A549 (cell line): ENCODE results near the gene XIRP1. TPM values are rescaled to one million over a fixed set of nuclear protein-coding genes. Genes with fewer than 3 reads are reported as not detected.

ENCODE experiments used
- ATAC-seq, 2 experiments: fragments of 200-7000 bp in 1 of 2; fragments of >200 bp in 1 of 2; cut with Nextera tagmentation in 1 of 2; cut with Tn5 transposase in 1 of 2; 3 replicates each; pipeline versions ENCODE4 v1.8.0 to v1.9.1; 2018 to 2020; ENCODE audit warnings: mild to moderate bottlenecking in 1 of 2, moderate library complexity in 1 of 2
- CTCF ChIA-PET: fragments of 300-600 bp; sonication (Branson Sonifier 250); formaldehyde crosslinking; extraction: SDS; loops from one replicate; lab custom pipeline; 2021; ENCODE audit warnings: antibody characterized with exemption, inconsistent platforms; lab: Yijun Ruan, JAX
- POLR2A ChIA-PET: fragments of 350-600 bp; formaldehyde crosslinking; extraction: SDS; loops from one replicate; lab custom pipeline; 2021; ENCODE audit warnings: antibody characterized with exemption, inconsistent platforms; lab: Yijun Ruan, JAX
- DNase-seq, 2 experiments: peaks; one replicate each; pipeline versions ENCODE4 v3.0.0 to v3.0.0-alpha.2; 2011 to 2016; ENCODE audit warnings: low read depth in 1 of 2, low spot score in 1 of 2
- FAIRE-seq: peaks from 2 replicates; lab custom pipeline; 2011; peaks lifted over from hg19 to GRCh38; lab: Jason Lieb, UNC
- H3K27ac ChIP-seq, 2 experiments: fragments of >200 bp; sonication (Bioruptor Twin); formaldehyde crosslinking; 3 replicates each; pipeline ENCODE4 v1.5.1; 2016 to 2017
- H3K4me1 ChIP-seq: fragments of >200 bp; sonication (Bioruptor Twin); formaldehyde crosslinking; 3 replicates; pipeline ENCODE4 v1.6.1; 2016
- H3K4me2 ChIP-seq: fragments of >200 bp; sonication (Bioruptor Twin); formaldehyde crosslinking; 3 replicates; pipeline ENCODE4 v1.6.1; 2016
- H3K4me3 ChIP-seq: fragments of >200 bp; sonication (Bioruptor Twin); formaldehyde crosslinking; 3 replicates; pipeline ENCODE4 v1.5.1; 2016
- H3K9me3 ChIP-seq: fragments of >200 bp; sonication (Bioruptor Twin); formaldehyde crosslinking; 3 replicates; pipeline ENCODE4 v1.6.1; 2016
- BHLHE40 ChIP-seq: IDR thresholded peaks from 2 replicates; pipeline ENCODE4 v1.6.1; 2012; ENCODE audit warnings: low read depth, low read length, inconsistent platforms
- CEBPB ChIP-seq, 2 experiments: fragments of >200 bp in 1 of 2; sonication (Bioruptor Twin) in 1 of 2; formaldehyde crosslinking in 1 of 2; IDR thresholded peaks; 2 replicates each; pipeline ENCODE4 v1.6.1; 2012 to 2016
- CHD2 ChIP-seq: fragments of 150-350 bp; IDR thresholded peaks from 2 replicates; pipeline ENCODE4 v1.6.1; 2014; ENCODE audit warnings: low read length; ENCODE audit not compliant: partially characterized antibody
- CTCF ChIP-seq: fragments of >200 bp; sonication (Bioruptor Twin); formaldehyde crosslinking; IDR thresholded peaks from 3 replicates; pipeline ENCODE4 v1.5.1; 2016
- EHMT2 ChIP-seq: fragments of 200-600 bp; sonication (generic); IDR thresholded peaks from 2 replicates; pipeline ENCODE4 v1.6.1; 2016; ENCODE audit warnings: antibody characterized with exemption, low read depth, mild to moderate bottlenecking, moderate library complexity
- EP300 ChIP-seq, 2 experiments: fragments of >200 bp; sonication (Bioruptor Twin); formaldehyde crosslinking; IDR thresholded peaks; 2 replicates in 1 of 2; 3 replicates in 1 of 2; pipeline ENCODE4 v1.6.1; 2016 to 2017
- ESRRA ChIP-seq: fragments of 150-350 bp; IDR thresholded peaks from 2 replicates; pipeline ENCODE4 v1.6.1; 2014; ENCODE audit warnings: mild to moderate bottlenecking, low read length, borderline replicate concordance
- FOXS1 ChIP-seq: fragments of 250-450 bp; sonication (Bioruptor Pico); IDR thresholded peaks from 2 replicates; pipeline ENCODE4 v1.5.0; 2020; ENCODE audit warnings: mild to moderate bottlenecking, moderate library complexity
- HEYL ChIP-seq: fragments of 250-450 bp; sonication (Bioruptor Pico); IDR thresholded peaks from 2 replicates; pipeline ENCODE4 v1.8.0; 2021; ENCODE audit warnings: mild to moderate bottlenecking, moderate library complexity
- HOXB5 ChIP-seq: fragments of 250-450 bp; sonication (Bioruptor Pico); IDR thresholded peaks from 2 replicates; pipeline ENCODE4 v1.5.0; 2020; ENCODE audit warnings: mild to moderate bottlenecking, moderate library complexity
- JUN ChIP-seq, 2 experiments: fragments of >200 bp; sonication (Bioruptor Twin); formaldehyde crosslinking; IDR thresholded peaks; 2 replicates in 1 of 2; 3 replicates in 1 of 2; pipeline ENCODE4 v1.6.1; 2016 to 2017
- JUNB ChIP-seq: fragments of >200 bp; sonication (Bioruptor Twin); formaldehyde crosslinking; IDR thresholded peaks from 2 replicates; pipeline ENCODE4 v1.6.1; 2016
- KDM5A ChIP-seq: fragments of 200-600 bp; sonication (generic); IDR thresholded peaks from 2 replicates; pipeline ENCODE4 v1.6.1; 2016; ENCODE audit warnings: antibody characterized with exemption, mild to moderate bottlenecking
- MAFK ChIP-seq: fragments of 450-650 bp; IDR thresholded peaks from 2 replicates; pipeline ENCODE4 v1.6.1; 2014; ENCODE audit not compliant: partially characterized antibody
- MAZ ChIP-seq: fragments of 150-350 bp; IDR thresholded peaks from 2 replicates; pipeline ENCODE4 v1.6.1; 2014; ENCODE audit warnings: antibody characterized with exemption, low read depth, low read length, borderline replicate concordance
- NPAS2 ChIP-seq: fragments of 250-450 bp; sonication (Bioruptor Pico); IDR thresholded peaks from 2 replicates; pipeline ENCODE4 v1.8.0; 2022; ENCODE audit warnings: mild to moderate bottlenecking, moderate library complexity, borderline replicate concordance
- NR3C1 ChIP-seq: fragments of >200 bp; sonication (Bioruptor Twin); formaldehyde crosslinking; IDR thresholded peaks from 3 replicates; pipeline ENCODE4 v1.6.1; 2017
- RAD21 ChIP-seq, 2 experiments: fragments of >200 bp in 1 of 2; sonication (Bioruptor Twin) in 1 of 2; formaldehyde crosslinking in 1 of 2; IDR thresholded peaks in 1 of 2; conservative IDR thresholded peaks in 1 of 2; 2 replicates in 1 of 2; 3 replicates in 1 of 2; pipeline ENCODE4 v1.6.1; 2012 to 2018; ENCODE audit warnings: inconsistent platforms in 1 of 2
- RARB ChIP-seq: fragments of 250-450 bp; sonication (Bioruptor Pico); IDR thresholded peaks from 2 replicates; pipeline ENCODE4 v1.8.0; 2021; ENCODE audit warnings: mild to moderate bottlenecking, moderate library complexity
- RFX5 ChIP-seq: fragments of 450-650 bp; IDR thresholded peaks from 2 replicates; pipeline ENCODE4 v1.7.1; 2014; ENCODE audit warnings: antibody characterized with exemption, mild to moderate bottlenecking, moderate library complexity
- RNF2 ChIP-seq: fragments of 200-600 bp; sonication (generic); IDR thresholded peaks from 2 replicates; pipeline ENCODE4 v1.6.1; 2016; ENCODE audit warnings: low read depth, mild to moderate bottlenecking, antibody characterized with exemption, moderate library complexity, borderline replicate concordance
- SREBF2 ChIP-seq: fragments of 450-650 bp; IDR thresholded peaks from 2 replicates; pipeline ENCODE4 v1.6.1; 2014; ENCODE audit warnings: mild to moderate bottlenecking, moderate library complexity
- TFCP2L1 ChIP-seq: fragments of 250-450 bp; sonication (Bioruptor Pico); IDR thresholded peaks from 2 replicates; pipeline ENCODE4 v1.5.0; 2021; ENCODE audit warnings: mild to moderate bottlenecking
- TP53 ChIP-seq: fragments of 250-450 bp; sonication (Bioruptor Pico); IDR thresholded peaks from 2 replicates; pipeline ENCODE4 v1.5.0; 2021; ENCODE audit warnings: mild to moderate bottlenecking, moderate library complexity
- USF2 ChIP-seq: fragments of 450-650 bp; IDR thresholded peaks from 2 replicates; pipeline ENCODE4 v1.6.1; 2014; ENCODE audit warnings: antibody characterized with exemption
- ZC3H11A ChIP-seq: fragments of 450-650 bp; IDR thresholded peaks from 2 replicates; pipeline ENCODE4 v1.6.1; 2014; ENCODE audit warnings: antibody characterized with exemption, mild to moderate bottlenecking
- ZSCAN20 ChIP-seq: fragments of 250-450 bp; sonication (Bioruptor Pico); IDR thresholded peaks from 2 replicates; pipeline ENCODE4 v1.8.0; 2022; ENCODE audit warnings: mild to moderate bottlenecking, moderate library complexity
- WGBS: methylation state at CpG from one replicate; pipeline ENCODE4 v1.1.6; 2017; ENCODE audit errors: missing lambda C conversion rate; 5-methylcytosine and 5-hydroxymethylcytosine counted together
- polyA plus RNA-seq, 4 experiments: library from polyadenylated mRNA; depleted of rRNA in 3 of 4; stranded (reverse); fragments of >200 nt; fragmentation: RNase III in 1 of 4; extraction: RNeasy Plus Mini Kit Qiagen cat#74134 plus additional on column Dnase treatment in 1 of 4; gene quantifications; 2 replicates in 3 of 4; 3 replicates in 1 of 4; pipeline ENCODE4 v1.2.3, GENCODE V29; 2011 to 2017
- TF ChIP-seq, protein P1 (sequence below): IDR thresholded peaks from 2 replicates; pipeline ENCODE4 v1.6.1; 2012
- TF ChIP-seq, protein P2 (sequence below): fragments of 250-450 bp; sonication (Bioruptor Pico); IDR thresholded peaks from 2 replicates; pipeline ENCODE4 v1.5.0; 2021; ENCODE audit warnings: mild to moderate bottlenecking, moderate library complexity, borderline replicate concordance
- TF ChIP-seq, protein P3 (sequence below): fragments of 200-600 bp; sonication (generic); IDR thresholded peaks from 2 replicates; pipeline ENCODE4 v1.6.1; 2016; ENCODE audit warnings: antibody characterized with exemption, mild to moderate bottlenecking, moderate library complexity

Gene XIRP1
- polyA plus RNA-seq, 2 of the 4 experiments (the other 2 are of a cell fraction), result not detected

DNA sequence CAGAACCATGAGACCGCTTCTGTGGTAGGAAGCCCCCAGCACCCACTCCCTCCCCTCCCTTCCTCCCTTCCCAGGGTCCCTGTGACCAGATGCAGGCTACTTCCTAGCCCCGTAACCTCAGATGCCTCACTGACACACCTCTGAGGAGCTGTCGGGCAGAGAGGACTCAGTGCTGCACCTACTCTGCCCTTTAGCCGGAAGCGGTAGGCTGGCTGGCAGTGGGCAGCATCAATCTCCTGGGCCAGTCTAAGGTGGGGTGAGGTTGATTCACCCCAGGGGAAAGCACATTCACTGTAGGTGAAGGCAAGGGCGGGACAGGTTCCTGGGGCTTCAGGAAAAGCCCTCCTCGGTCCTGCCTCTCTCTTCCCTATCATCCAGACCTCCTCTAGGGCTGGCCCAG lies 58.1 kb downstream of the XIRP1 start:
- Histone ChIP-seq H3K4me2 (no peak overlapping the region), H3K4me3 (no peak overlapping the region), H3K4me1 (no peaks in the 10 kb centered on the region), H3K27ac (no peak overlapping the region), H3K9me3 (no peaks in the 10 kb centered on the region)
- 77% methylated on average over 7 of the region's 7 CpGs for WGBS
- no peak for ATAC-seq
- POLR2A ChIA-PET, result no interaction called here
- FAIRE-seq, result no peak
- DNase-seq, result no peak
- TF ChIP-seq KDM5A, result no peak
- TF ChIP-seq CHD2, result no peak
- TF ChIP-seq TP53, result no peak
- TF ChIP-seq MAZ, result no peak
- TF ChIP-seq CTCF, result no peak
- no peak for TF ChIP-seq USF2
- no peak for TF ChIP-seq EHMT2
- no peak for TF ChIP-seq JUN (IDR thresholded peaks at IDR 0.05)
- TF ChIP-seq NPAS2 (CRISPR knock-in tag), result no peak
- TF ChIP-seq RFX5, result no peak
- no peak for TF ChIP-seq RNF2
- no peak for TF ChIP-seq MAFK
- TF ChIP-seq CEBPB (IDR thresholded peaks at IDR 0.05), result no peak
- TF ChIP-seq HOXB5 (CRISPR knock-in tag), result no peak
- TF ChIP-seq ZSCAN20, result no peak
- TF ChIP-seq, protein P1, sequence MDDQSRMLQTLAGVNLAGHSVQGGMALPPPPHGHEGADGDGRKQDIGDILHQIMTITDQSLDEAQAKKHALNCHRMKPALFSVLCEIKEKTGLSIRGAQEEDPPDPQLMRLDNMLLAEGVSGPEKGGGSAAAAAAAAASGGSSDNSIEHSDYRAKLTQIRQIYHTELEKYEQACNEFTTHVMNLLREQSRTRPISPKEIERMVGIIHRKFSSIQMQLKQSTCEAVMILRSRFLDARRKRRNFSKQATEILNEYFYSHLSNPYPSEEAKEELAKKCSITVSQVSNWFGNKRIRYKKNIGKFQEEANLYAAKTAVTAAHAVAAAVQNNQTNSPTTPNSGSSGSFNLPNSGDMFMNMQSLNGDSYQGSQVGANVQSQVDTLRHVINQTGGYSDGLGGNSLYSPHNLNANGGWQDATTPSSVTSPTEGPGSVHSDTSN, result no peak
- TF ChIP-seq HEYL (CRISPR knock-in tag), result no peak
- TF ChIP-seq FOXS1 (CRISPR knock-in tag), result no peak
- no peak for TF ChIP-seq NR3C1
- no peak for TF ChIP-seq BHLHE40
- CTCF ChIA-PET, result interaction anchor here (1.6 to 22.7 kb wide), 3 partner anchors 55 to 157 kb away, joined by 5 to 383 read pairs (median 10); no protein-coding TSS in a partner anchor

DNA sequence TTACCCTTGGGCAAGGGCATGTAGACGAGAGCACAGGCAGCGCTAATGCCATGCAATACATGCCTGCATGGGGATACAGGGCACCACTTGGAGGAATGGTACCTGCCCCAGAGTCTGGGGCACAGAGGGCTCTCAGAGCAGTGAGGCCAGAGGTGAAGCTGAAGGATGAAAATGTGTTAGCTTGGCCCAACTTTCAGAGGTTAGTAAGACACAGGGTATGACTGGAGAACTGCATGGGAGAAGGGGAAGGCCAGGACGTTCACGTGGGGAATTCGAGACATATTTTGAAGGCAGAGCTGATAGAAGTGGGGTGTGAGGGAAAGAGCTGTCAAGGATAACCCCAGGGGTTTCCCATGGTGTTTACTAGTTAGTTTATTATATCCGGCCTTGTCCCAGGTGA lies 58.6 kb downstream of the XIRP1 start:
- Histone ChIP-seq H3K4me2 (no peak overlapping the region), H3K4me3 (no peak overlapping the region), H3K27ac (no peak overlapping the region), H3K9me3 (no peaks in the 10 kb centered on the region), H3K4me1 (no peaks in the 10 kb centered on the region)
- WGBS, result 64% methylated on average over 6 of the region's 6 CpGs
- DNase-seq (no peak), FAIRE-seq (no peak)
- TF ChIP-seq JUNB, result no peak
- no peak for TF ChIP-seq BHLHE40
- no peak for TF ChIP-seq CHD2
- no peak for TF ChIP-seq SREBF2
- TF ChIP-seq, protein P2, sequence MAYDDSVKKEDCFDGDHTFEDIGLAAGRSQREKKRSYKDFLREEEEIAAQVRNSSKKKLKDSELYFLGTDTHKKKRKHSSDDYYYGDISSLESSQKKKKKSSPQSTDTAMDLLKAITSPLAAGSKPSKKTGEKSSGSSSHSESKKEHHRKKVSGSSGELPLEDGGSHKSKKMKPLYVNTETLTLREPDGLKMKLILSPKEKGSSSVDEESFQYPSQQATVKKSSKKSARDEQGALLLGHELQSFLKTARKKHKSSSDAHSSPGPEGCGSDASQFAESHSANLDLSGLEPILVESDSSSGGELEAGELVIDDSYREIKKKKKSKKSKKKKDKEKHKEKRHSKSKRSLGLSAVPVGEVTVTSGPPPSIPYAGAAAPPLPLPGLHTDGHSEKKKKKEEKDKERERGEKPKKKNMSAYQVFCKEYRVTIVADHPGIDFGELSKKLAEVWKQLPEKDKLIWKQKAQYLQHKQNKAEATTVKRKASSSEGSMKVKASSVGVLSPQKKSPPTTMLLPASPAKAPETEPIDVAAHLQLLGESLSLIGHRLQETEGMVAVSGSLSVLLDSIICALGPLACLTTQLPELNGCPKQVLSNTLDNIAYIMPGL (CRISPR knock-in tag), result no peak
- no peak for TF ChIP-seq HEYL (CRISPR knock-in tag)
- TF ChIP-seq, protein P3, sequence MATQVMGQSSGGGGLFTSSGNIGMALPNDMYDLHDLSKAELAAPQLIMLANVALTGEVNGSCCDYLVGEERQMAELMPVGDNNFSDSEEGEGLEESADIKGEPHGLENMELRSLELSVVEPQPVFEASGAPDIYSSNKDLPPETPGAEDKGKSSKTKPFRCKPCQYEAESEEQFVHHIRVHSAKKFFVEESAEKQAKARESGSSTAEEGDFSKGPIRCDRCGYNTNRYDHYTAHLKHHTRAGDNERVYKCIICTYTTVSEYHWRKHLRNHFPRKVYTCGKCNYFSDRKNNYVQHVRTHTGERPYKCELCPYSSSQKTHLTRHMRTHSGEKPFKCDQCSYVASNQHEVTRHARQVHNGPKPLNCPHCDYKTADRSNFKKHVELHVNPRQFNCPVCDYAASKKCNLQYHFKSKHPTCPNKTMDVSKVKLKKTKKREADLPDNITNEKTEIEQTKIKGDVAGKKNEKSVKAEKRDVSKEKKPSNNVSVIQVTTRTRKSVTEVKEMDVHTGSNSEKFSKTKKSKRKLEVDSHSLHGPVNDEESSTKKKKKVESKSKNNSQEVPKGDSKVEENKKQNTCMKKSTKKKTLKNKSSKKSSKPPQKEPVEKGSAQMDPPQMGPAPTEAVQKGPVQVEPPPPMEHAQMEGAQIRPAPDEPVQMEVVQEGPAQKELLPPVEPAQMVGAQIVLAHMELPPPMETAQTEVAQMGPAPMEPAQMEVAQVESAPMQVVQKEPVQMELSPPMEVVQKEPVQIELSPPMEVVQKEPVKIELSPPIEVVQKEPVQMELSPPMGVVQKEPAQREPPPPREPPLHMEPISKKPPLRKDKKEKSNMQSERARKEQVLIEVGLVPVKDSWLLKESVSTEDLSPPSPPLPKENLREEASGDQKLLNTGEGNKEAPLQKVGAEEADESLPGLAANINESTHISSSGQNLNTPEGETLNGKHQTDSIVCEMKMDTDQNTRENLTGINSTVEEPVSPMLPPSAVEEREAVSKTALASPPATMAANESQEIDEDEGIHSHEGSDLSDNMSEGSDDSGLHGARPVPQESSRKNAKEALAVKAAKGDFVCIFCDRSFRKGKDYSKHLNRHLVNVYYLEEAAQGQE, result no peak
- TF ChIP-seq ZC3H11A, result no peak
- TF ChIP-seq CEBPB (IDR thresholded peaks at IDR 0.05), result no peak
- no peak for TF ChIP-seq TFCP2L1 (CRISPR knock-in tag)
- TF ChIP-seq EHMT2, result no peak
- TF ChIP-seq RARB, result no peak
- TF ChIP-seq RAD21 (conservative IDR thresholded peaks at IDR 0.05 in 1 of 2, IDR thresholded peaks at IDR 0.05 in 1 of 2), result no peak
- TF ChIP-seq EP300 (IDR thresholded peaks at IDR 0.05), result no peak
- TF ChIP-seq JUN (IDR thresholded peaks at IDR 0.05), result no peak
- TF ChIP-seq ESRRA, result no peak
- TF ChIP-seq, all 56 proteins: peak for 0
- ChIA-PET CTCF (interaction anchor here (1.6 to 22.7 kb wide), 3 partner anchors 56 to 158 kb away, joined by 5 to 383 read pairs (median 10); no protein-coding TSS in a partner anchor), POLR2A (no interaction called here)
- ATAC-seq, result no peak
